Left lobe of liver (tissue), 2 donors: Measurements from ENCODE around the gene ATG12. TPM values are rescaled to one million over a fixed set of nuclear protein-coding genes. Genes with fewer than 3 reads are reported as not detected.
A peak's percentile ranks its signal among the peaks of the same experiment; 100 is the strongest.
"Not testable (repeated sequence)": the region's sequence is repeated elsewhere in the genome, so short reads cannot be mapped to it uniquely, and the experiment has no call there.

ENCODE experiments used
- ATAC-seq: fragments of 200-7000 bp; cut with Tn5 transposase; one replicate; pipeline ENCODE4 v1.9.1; 2020; ENCODE audit warnings: mild to moderate bottlenecking, moderate library complexity
- DNase-seq: peaks from one replicate; pipeline ENCODE4 v3.0.0-alpha.2; 2020; ENCODE audit warnings: low spot score
- total RNA-seq: library from RNA; stranded (reverse); gene quantifications from one replicate; pipeline ENCODE4 v1.2.1, GENCODE V29; 2021
- donor health status: DM: no; HTN: no; CAD: no; lungs with moderate emphysema.
- donor health status: DM: no; HTN: yes; CAD: no.

The ATG12 gene
- total RNA-seq, 1 donor from 2014 or later = 17.0 TPM

GRCh38 chr5:115810761-115811160 lies 30.6 kb downstream of the ATG12 start:
- no peak for DNase-seq
- ATAC-seq = no peak

- DNase-seq = no peak
- no peak for ATAC-seq
These were observed 31.4 kb downstream of the ATG12 start for GRCh38 chr5:115809946-115810345.

GRCh38 chr5:115808066-115808465 lies 33.3 kb downstream of the ATG12 start:
- DNase-seq, ATAC-seq: not testable (repeated sequence)

GRCh38 chr5:115807654-115808052 lies 33.7 kb downstream of the ATG12 start:
- DNase-seq (no peak), ATAC-seq (no peak)

DNA sequence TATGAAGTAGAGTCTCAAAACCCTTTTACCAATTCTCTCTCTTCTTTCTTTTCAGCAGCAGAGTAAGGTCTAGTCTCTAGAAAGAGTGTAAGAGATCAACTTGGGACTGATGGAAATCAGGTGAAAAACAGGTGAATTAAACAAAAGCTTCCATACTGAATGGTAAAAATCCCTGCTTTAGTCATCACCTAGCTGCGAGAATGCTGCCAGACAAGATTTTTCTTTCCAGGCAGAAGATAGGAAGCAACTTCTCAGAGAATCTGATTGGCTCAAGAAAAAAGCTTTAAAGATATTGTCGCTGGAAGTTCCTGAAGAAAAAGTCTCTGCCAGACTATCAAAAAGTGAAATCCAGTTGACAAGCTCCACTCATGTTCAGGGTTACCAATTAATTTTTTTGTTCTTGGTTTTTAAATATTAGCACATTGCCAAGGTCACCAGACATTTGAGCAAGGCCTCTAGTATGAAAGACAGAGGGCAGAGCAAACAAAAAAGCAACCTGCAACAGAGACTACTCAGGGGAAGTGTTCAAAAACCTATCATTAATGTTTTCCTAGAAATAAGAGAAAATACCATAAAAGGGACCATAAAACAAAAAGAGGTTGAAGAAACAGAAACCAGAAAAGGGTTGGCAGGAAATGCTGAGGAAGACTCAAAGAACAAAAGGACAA lies 34.2 kb downstream of the ATG12 start:
- DNase-seq (no peak), ATAC-seq (peak; percentile 62)

DNA sequence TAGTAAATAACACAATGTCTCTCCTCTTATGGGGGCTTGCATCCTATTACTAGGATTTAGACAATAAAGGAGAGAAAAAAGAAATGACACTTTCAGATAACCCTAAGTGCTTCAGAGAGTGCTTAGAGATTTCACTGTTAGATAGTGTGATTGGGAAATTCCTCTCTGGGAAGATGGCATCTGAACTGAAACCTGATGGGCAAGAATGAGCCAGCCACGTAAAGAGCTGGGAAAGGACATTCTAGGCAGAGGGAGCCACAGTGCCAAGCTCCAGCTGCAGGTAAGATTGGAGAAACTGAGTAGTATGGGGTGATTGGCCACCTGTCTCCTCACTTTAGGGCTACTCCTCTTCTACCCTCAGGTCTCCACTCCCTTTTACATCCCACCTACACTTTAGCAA lies 39.4 kb downstream of the ATG12 start:
- DNase-seq = no peak
- peak; percentile 47 for ATAC-seq

DNA sequence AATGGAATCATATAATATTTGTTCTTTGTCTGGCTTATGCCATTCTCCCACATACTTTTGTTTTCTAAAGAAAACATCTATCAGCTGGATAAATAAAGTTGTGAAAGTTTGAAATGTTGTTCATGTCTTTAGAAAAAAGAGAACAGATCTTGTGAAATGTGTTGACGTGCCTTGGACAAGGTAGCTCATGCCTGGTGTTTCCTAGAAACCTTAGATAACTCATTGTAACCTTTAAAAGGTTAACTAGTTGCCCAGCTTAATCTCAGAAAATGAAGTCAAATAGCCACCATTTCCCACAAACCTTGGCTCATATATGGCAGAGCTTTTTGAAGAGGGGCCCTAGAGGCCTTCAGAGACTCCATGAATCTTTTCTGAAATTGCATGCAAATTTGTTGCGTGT lies 40.2 kb downstream of the ATG12 start:
- ATAC-seq (peak; percentile 24), DNase-seq (no peak)

DNA sequence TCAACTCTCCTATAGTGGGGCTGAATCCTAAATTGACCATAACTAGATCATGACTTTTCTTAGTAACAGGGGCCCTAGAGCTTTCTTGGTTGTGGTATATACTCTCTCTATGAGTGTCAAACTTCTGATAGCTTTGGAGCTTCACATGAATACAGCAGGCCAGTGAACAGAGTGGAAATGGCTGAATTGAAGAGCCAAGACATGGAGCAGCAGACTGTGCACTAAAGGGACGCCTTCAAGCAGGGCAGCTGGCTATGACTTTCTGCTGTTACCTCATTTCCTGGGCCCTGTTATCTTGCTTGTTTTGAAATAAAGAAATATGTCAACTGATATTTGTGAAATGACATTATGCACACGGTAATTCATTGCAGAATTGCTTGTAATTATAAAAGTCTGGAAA lies 41.3 kb downstream of the ATG12 start:
- DNase-seq (no peak), ATAC-seq (no peak)

DNA sequence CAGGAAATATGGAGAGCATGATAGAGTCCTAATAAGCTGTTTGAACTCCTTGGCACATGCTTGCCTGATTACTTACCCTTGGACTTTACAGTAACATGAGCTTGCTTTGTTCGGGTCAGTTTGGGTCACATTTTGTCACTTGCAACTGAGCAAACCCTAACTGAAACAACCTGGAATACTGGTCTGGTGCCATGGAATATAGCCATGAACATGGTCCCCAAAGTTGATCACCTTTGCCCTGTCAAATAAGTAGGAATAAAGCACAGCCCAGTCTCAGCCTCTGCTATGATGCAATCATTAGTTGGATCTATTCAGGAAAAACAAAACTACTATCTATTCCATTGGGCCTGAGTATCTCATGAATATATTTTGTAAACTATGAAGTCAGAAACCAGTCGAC lies 43.1 kb downstream of the ATG12 start:
- ATAC-seq (peak; percentile 79), DNase-seq (peak; percentile 86)

- DNase-seq = peak; percentile 76
These were observed 44.7 kb downstream of the ATG12 start for GRCh38 chr5:115796656-115797055.

DNA sequence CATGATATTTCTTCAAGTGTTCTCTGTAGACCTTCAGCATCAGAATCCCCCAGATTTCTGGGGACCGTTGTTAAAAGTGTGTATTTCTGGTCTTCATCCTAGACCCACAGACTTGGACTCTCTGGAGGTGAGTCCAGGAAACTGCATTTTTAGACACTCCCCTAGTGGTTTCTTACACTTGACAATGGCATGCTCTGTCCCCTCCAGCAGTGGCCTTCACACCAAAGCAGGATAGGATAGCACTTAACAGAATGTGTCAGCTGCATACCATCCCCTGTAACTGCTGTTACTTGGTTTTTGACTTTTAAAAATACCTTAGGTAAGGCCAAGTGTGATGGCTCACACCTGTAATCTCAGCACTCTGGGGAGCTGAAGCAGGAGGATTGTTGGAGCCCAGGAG lies 45.7 kb downstream of the ATG12 start:
- no peak for ATAC-seq
- DNase-seq = no peak

More at GRCh38 chr5:115796656-115797055, 44.7 kb downstream of the ATG12 start:
- ATAC-seq = peak; percentile 74

DNA sequence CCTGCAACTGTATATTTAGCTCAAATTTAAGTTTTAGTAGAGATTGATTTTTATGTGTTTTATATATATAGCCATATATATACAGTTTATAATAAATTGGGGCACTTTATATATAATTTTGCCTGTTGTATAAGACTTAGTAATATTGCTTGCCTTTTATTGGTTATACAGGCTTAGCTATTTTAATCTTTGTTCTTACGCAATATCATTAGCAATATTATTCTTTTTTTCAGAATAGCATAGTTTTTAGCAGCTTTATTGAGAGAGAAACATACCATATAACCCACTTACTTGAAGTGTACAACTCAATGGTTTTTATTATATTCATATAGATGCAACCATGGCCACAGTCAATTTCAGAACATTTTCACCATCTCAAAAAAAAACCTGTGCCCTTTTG lies 52.9 kb downstream of the ATG12 start:
- DNase-seq (no peak), ATAC-seq (no peak)

- ATAC-seq = peak; percentile 48
- DNase-seq = no peak
These were observed 53.9 kb downstream of the ATG12 start for GRCh38 chr5:115787426-115787825.

DNA sequence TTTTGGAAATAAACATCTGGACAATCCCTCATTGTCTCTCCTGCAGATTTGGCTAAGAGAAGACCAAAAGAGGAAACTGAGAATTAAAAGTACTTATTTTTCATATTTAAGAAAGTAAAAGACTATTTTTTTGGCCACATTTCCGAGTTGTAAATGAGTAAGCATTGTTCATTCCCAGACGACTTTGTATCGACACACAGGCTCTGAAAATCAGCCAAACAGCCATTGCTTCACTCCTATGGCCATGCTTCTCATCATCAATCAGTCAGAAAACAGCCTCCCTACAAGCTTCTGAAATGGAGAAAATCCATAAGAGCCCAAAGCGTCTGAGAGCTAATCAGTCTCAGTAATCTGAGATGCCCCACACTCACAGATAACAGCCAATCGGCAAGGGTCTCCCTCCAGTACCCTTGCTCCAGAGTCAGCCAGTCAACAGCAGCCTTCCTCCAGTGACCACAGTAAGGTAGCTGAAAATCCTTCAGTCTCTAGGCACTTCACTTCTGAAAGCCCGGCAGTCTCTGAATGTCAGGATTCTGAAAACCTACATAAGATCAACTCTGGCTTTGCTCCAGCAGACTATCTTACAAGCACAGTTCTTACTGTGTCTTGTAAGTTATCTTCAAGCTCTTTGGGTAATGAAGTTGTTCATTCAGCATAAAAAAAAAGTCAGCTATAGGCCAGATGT lies 55.8 kb downstream of the ATG12 start:
- ATAC-seq (peak; percentile 51), DNase-seq (no peak)

DNA sequence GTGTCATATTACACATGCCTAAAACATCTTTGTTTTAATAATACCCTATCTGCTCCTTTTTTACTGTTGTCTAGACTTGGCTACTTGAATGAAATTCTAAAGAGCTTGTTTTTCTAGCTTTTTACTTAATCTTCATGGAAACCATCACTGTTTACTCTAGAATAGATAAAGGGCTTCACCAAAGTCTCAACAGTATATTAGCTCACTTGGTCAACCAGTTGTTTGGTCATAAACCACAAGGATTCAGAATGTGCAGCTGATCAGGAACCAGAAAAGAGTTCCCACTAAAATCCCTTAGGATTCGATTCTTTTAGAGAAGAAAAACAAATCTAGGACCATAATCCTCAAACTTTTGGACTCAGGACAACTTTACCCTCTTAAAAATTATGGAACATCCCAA lies 62.9 kb downstream of the ATG12 start:
- DNase-seq (no peak), ATAC-seq (no peak)

Other genes with a start within 250 kb of the ATG12 start
- gene TICAM2, start 239.1 kb downstream of the ATG12 start, total RNA-seq = 2.1 TPM
- gene TMED7, start 215.5 kb downstream of the ATG12 start, total RNA-seq = 113 TPM
- gene CDO1, start 24.9 kb downstream of the ATG12 start, total RNA-seq = 130 TPM
- 36.6 TPM for gene AP3S1, start 370 bp upstream of the ATG12 start, total RNA-seq
- 0.13 TPM for gene LVRN, start 120.9 kb upstream of the ATG12 start, total RNA-seq
- not detected for gene ARL14EPL, start 190.9 kb upstream of the ATG12 start, total RNA-seq
- 10.9 TPM for gene COMMD10, start 243.5 kb upstream of the ATG12 start, total RNA-seq